H1 (cell line): Measurements from ENCODE around the gene KYNU. TPM values are rescaled to one million over a fixed set of nuclear protein-coding genes. Genes with fewer than 3 reads are reported as not detected.
"Not testable (repeated sequence)": the region's sequence is repeated elsewhere in the genome, so short reads cannot be mapped to it uniquely, and the experiment has no call there.

Source experiments
- CTCF ChIA-PET: fragments of 300-600 bp; sonication (Branson Sonifier 250); formaldehyde crosslinking; loops from one replicate; lab custom pipeline; 2021; ENCODE audit not compliant: partially characterized antibody; lab: Charles Lee
- POLR2A ChIA-PET: fragments of 300-600 bp; sonication (Branson Sonifier 250); formaldehyde crosslinking; loops from one replicate; lab custom pipeline; 2021; ENCODE audit warnings: inconsistent platforms; ENCODE audit not compliant: partially characterized antibody; lab: Charles Lee
- DNase-seq, 2 experiments: peaks; one replicate each; pipeline versions ENCODE4 v3.0.0 to v3.0.0-alpha.2; 2010 to 2022; ENCODE audit warnings: low spot score in 2 of 2, low read depth in 1 of 2, mixed read lengths in 1 of 2
- FAIRE-seq: peaks from 2 replicates; lab custom pipeline; 2011; peaks lifted over from hg19 to GRCh38; lab: Jason Lieb, UNC
- H2AFZ ChIP-seq: 2 replicates; pipeline ENCODE4 v1.8.1; 2012; ENCODE audit warnings: low read length, inconsistent platforms
- H2AK5ac ChIP-seq: 2 replicates; pipeline ENCODE4 v1.6.1; 2013; ENCODE audit warnings: low read depth, low read length
- H2BK120ac ChIP-seq: replicated peaks from 2 replicates; pipeline ENCODE3; 2013; ENCODE audit warnings: low read depth, low read length, inconsistent platforms
- H2BK12ac ChIP-seq: 2 replicates; pipeline ENCODE4 v1.6.1; 2013; ENCODE audit warnings: low read depth, low read length
- H2BK15ac ChIP-seq: 2 replicates; pipeline ENCODE4 v1.6.1; 2013; ENCODE audit warnings: low read length
- H2BK20ac ChIP-seq: 2 replicates; pipeline ENCODE4 v1.6.1; 2013; ENCODE audit warnings: low read length
- H2BK5ac ChIP-seq: 2 replicates; pipeline ENCODE4 v1.6.1; 2013; ENCODE audit warnings: low read depth, low read length
- H3K14ac ChIP-seq: 2 replicates; pipeline ENCODE4 v1.6.1; 2013; ENCODE audit warnings: inconsistent platforms; ENCODE audit not compliant: insufficient read length
- H3K18ac ChIP-seq: 2 replicates; pipeline ENCODE4 v1.6.1; 2013; ENCODE audit warnings: low read length; ENCODE audit errors: extremely low read depth
- H3K23ac ChIP-seq: 2 replicates; pipeline ENCODE4 v1.6.1; 2013; ENCODE audit warnings: inconsistent platforms; ENCODE audit not compliant: insufficient read length
- H3K23me2 ChIP-seq: 2 replicates; pipeline ENCODE4 v1.6.1; 2013; ENCODE audit warnings: low read depth, low read length
- H3K27ac ChIP-seq: 2 replicates; pipeline ENCODE4 v1.6.1; 2011; ENCODE audit warnings: low read depth, low read length, inconsistent platforms
- H3K27me3 ChIP-seq, 4 experiments: replicated peaks in 1 of 4; 1 replicate in 1 of 4; 2 replicates in 3 of 4; pipeline versions ENCODE4 v1.6.1 to v1.8.1; 2011 to 2013; ENCODE audit warnings: low read length in 3 of 4, mild to moderate bottlenecking in 3 of 4, inconsistent platforms in 2 of 4, mixed read lengths in 2 of 4, moderate library complexity in 1 of 4; ENCODE audit not compliant: control insufficient read depth in 3 of 4, insufficient read depth in 3 of 4; ENCODE audit errors: extremely low read depth in 1 of 4
- H3K36me3 ChIP-seq, 4 experiments: 2 replicates each; pipeline versions ENCODE4 v1.6.1 to v1.8.1; 2011 to 2013; ENCODE audit warnings: mild to moderate bottlenecking in 4 of 4, low read length in 3 of 4, moderate library complexity in 2 of 4, control low read depth in 1 of 4, inconsistent platforms in 1 of 4; ENCODE audit not compliant: insufficient read depth in 4 of 4, control insufficient read depth in 2 of 4
- H3K4ac ChIP-seq: replicated peaks from 2 replicates; pipeline ENCODE3; 2013; ENCODE audit warnings: low read length, low read depth, mixed read lengths, inconsistent platforms; ENCODE audit not compliant: insufficient read length
- H3K4me1 ChIP-seq, 4 experiments: replicated peaks in 1 of 4; 1 replicate in 1 of 4; 2 replicates in 3 of 4; pipeline versions ENCODE4 v1.6.1 to v1.8.1; 2011 to 2013; ENCODE audit warnings: low read length in 3 of 4, inconsistent platforms in 2 of 4, mixed read lengths in 1 of 4; ENCODE audit not compliant: insufficient read depth in 4 of 4, control insufficient read depth in 3 of 4
- H3K4me2 ChIP-seq, 2 experiments: 2 replicates each; pipeline versions ENCODE4 v1.6.1 to v1.8.1; 2011 to 2013; ENCODE audit warnings: low read depth in 2 of 2, low read length in 2 of 2, control low read depth in 1 of 2, inconsistent platforms in 1 of 2, mild to moderate bottlenecking in 1 of 2; ENCODE audit not compliant: insufficient read depth in 1 of 2
- H3K4me3 ChIP-seq, 4 experiments: fragments of 200-600, 300-600 bp in 1 of 4; sonication (generic), shearing (Covaris generic), sonication (Bioruptor Twin) in 1 of 4; 2 replicates each; pipeline versions ENCODE4 v1.5.1 to v1.8.1; 2011 to 2016; ENCODE audit warnings: low read length in 4 of 4, low read depth in 3 of 4, control low read depth in 2 of 4, inconsistent platforms in 2 of 4, mild to moderate bottlenecking in 2 of 4, mixed read lengths in 1 of 4, moderate library complexity in 1 of 4; ENCODE audit not compliant: insufficient read depth in 2 of 4; ENCODE audit errors: extremely low read depth in 1 of 4
- H3K56ac ChIP-seq: replicated peaks from 2 replicates; pipeline ENCODE3; 2013; ENCODE audit warnings: low read depth, mild to moderate bottlenecking, mixed read lengths, low read length, inconsistent platforms; ENCODE audit not compliant: insufficient read length
- H3K79me1 ChIP-seq: 2 replicates; pipeline ENCODE4 v1.6.1; 2013; ENCODE audit warnings: low read depth, low read length, control low read depth
- H3K79me2 ChIP-seq, 2 experiments: 2 replicates each; pipeline versions ENCODE4 v1.6.1 to v1.8.1; 2012 to 2013; ENCODE audit warnings: low read length in 2 of 2, mild to moderate bottlenecking in 2 of 2, inconsistent platforms in 1 of 2; ENCODE audit not compliant: insufficient read depth in 2 of 2, control insufficient read depth in 1 of 2
- H3K9ac ChIP-seq, 4 experiments: replicated peaks in 1 of 4; 1 replicate in 1 of 4; 2 replicates in 3 of 4; pipeline versions ENCODE4 v1.6.1 to v1.8.1; 2011 to 2013; ENCODE audit warnings: low read depth in 3 of 4, low read length in 3 of 4, control low read depth in 2 of 4, mild to moderate bottlenecking in 2 of 4, moderate library complexity in 2 of 4, inconsistent platforms in 1 of 4; ENCODE audit errors: extremely low read depth in 1 of 4
- H3K9me3 ChIP-seq, 2 experiments: 2 replicates each; pipeline versions ENCODE4 v1.6.1 to v1.8.1; 2012 to 2013; ENCODE audit warnings: mild to moderate bottlenecking in 2 of 2, moderate library complexity in 2 of 2, control low read depth in 1 of 2, inconsistent platforms in 1 of 2, low read depth in 1 of 2, low read length in 1 of 2, mixed read lengths in 1 of 2; ENCODE audit not compliant: insufficient read depth in 2 of 2
- H4K20me1 ChIP-seq, 2 experiments: replicated peaks in 1 of 2; 2 replicates each; pipeline versions ENCODE3 to v1.8.1; 2011 to 2013; ENCODE audit warnings: inconsistent platforms in 2 of 2, low read length in 2 of 2, mild to moderate bottlenecking in 1 of 2; ENCODE audit not compliant: insufficient read depth in 2 of 2, control insufficient read depth in 1 of 2
- H4K5ac ChIP-seq: 2 replicates; pipeline ENCODE4 v1.6.1; 2013; ENCODE audit warnings: low read length, low read depth, mixed read lengths, inconsistent platforms; ENCODE audit not compliant: insufficient read length
- H4K8ac ChIP-seq: 2 replicates; pipeline ENCODE4 v1.8.0; 2013; ENCODE audit warnings: mild to moderate bottlenecking, moderate library complexity, low read length, inconsistent platforms; ENCODE audit not compliant: insufficient read depth; ENCODE audit errors: extremely low read depth
- H4K91ac ChIP-seq: replicated peaks from 2 replicates; pipeline ENCODE3; 2013; ENCODE audit warnings: low read length, mixed read lengths, inconsistent platforms; ENCODE audit not compliant: insufficient read length
- WGBS, 2 experiments: shearing (Covaris generic) in 1 of 2; methylation state at CpG; one replicate each; pipeline versions ENCODE4 v1.1.6 to v1.1.7; 2013 to 2015; ENCODE audit warnings: low lambda C conversion rate in 2 of 2, mixed read lengths in 2 of 2, inconsistent platforms in 1 of 2, low coverage in 1 of 2, missing lambda C conversion rate in 1 of 2; ENCODE audit not compliant: insufficient replicate concordance in 2 of 2, insufficient coverage in 1 of 2, insufficient read length in 1 of 2; ENCODE audit errors: extremely low coverage in 1 of 2, missing lambda C conversion rate in 1 of 2; 5-methylcytosine and 5-hydroxymethylcytosine counted together
- polyA plus RNA-seq, 7 experiments: library from polyadenylated mRNA; depleted of rRNA in 3 of 7; stranded (reverse) in 5 of 7; unstranded in 2 of 7; fragments of >200 nt in 5 of 7; fragments of 200-250 nt in 2 of 7; gene quantifications; 1 replicate in 5 of 7; 2 replicates in 1 of 7; 4 replicates in 1 of 7; pipeline versions ENCODE4 v1.2.1 to v1.2.3, GENCODE V29; 2011 to 2013; ENCODE audit warnings: missing spikeins in 2 of 7, mixed read lengths in 2 of 7
- small RNA-seq: library from polyadenylated mRNA; stranded (forward); fragments of <200 nt; extraction: miRNeasy Mini kit (QIAGEN cat#:217004); gene quantifications from one replicate; pipeline ENCODE3, GENCODE V24; 2013; ENCODE audit not compliant: insufficient read depth
- total RNA-seq: library from RNA; stranded (reverse); fragmentation: NEBNext Ultra II Directional; extraction: Animal tissue kit (Norgen Biotek cat#: 25700); gene quantifications from 2 replicates; pipeline ENCODE4 v1.2.1, GENCODE V29; 2021

KYNU gene
- total and polyA plus RNA-seq, 2 of the 8 experiments (the other 6 are each of a cell fraction or from before 2014, with no cell fraction given), result 0.09 to 0.13 TPM

GRCh38 chr2:143089520-143089919 is 212.1 kb downstream of the KYNU start:
- H3K27me3 ChIP-seq, H4K20me1 ChIP-seq, H2AK5ac ChIP-seq, H2BK5ac ChIP-seq, H2BK15ac ChIP-seq, H3K4me2 ChIP-seq, H3K36me3 ChIP-seq, H2BK20ac ChIP-seq, H4K5ac ChIP-seq, H3K23ac ChIP-seq, H3K4me1 ChIP-seq, H3K56ac ChIP-seq, H3K4ac ChIP-seq, H3K4me3 ChIP-seq, H3K18ac ChIP-seq, CTCF ChIA-PET, H3K14ac ChIP-seq, H3K27ac ChIP-seq, H3K23me2 ChIP-seq, DNase-seq, H4K8ac ChIP-seq, H2BK120ac ChIP-seq, H2AFZ ChIP-seq, H3K9ac ChIP-seq, POLR2A ChIA-PET, H2BK12ac ChIP-seq, H3K79me1 ChIP-seq, H4K91ac ChIP-seq, H3K79me2 ChIP-seq, H3K9me3 ChIP-seq, FAIRE-seq: not testable (repeated sequence)
- WGBS, 2 experiments, result 100% methylated on average over 2 of the region's 12 CpGs; no CpG with 5 or more reads in 1 of the 2 experiments

Small RNA genes lying within 50 kb of the gene (small RNA-seq; reads per million reads assigned to genes)
- not detected for gene MTND4LP12
